GM21825 (cell line): ENCODE results near the gene LILRA2.
A peak's percentile ranks its signal among the peaks of the same experiment; 100 is the strongest.
"Not testable (repeated sequence)": the region's sequence is repeated elsewhere in the genome, so short reads cannot be mapped to it uniquely, and the experiment has no call there.

Experiments used
- ATAC-seq: cut with Tn5 transposase; IDR thresholded peaks from one replicate; pipeline ENCODE4 v1.9.1; 2021; ENCODE audit warnings: mild to moderate bottlenecking, moderate library complexity; ENCODE audit not compliant: unreplicated experiment

LILRA2 gene

GRCh38 chr19:54608205-54608604 lies 34.6 kb downstream of the LILRA2 start:
- ATAC-seq: no peak

GRCh38 chr19:54608792-54609191 lies 35.2 kb downstream of the LILRA2 start:
- no peak for ATAC-seq

- ATAC-seq: no peak
These were observed 35.8 kb downstream of the LILRA2 start for GRCh38 chr19:54609356-54609791.

- ATAC-seq: no peak
These were observed 38.8 kb downstream of the LILRA2 start for GRCh38 chr19:54612428-54612827.

GRCh38 chr19:54614726-54615125 lies 41.1 kb downstream of the LILRA2 start:
- ATAC-seq: no peak

GRCh38 chr19:54616057-54616456 lies 42.5 kb downstream of the LILRA2 start:
- peak; percentile 17 for ATAC-seq

DNA sequence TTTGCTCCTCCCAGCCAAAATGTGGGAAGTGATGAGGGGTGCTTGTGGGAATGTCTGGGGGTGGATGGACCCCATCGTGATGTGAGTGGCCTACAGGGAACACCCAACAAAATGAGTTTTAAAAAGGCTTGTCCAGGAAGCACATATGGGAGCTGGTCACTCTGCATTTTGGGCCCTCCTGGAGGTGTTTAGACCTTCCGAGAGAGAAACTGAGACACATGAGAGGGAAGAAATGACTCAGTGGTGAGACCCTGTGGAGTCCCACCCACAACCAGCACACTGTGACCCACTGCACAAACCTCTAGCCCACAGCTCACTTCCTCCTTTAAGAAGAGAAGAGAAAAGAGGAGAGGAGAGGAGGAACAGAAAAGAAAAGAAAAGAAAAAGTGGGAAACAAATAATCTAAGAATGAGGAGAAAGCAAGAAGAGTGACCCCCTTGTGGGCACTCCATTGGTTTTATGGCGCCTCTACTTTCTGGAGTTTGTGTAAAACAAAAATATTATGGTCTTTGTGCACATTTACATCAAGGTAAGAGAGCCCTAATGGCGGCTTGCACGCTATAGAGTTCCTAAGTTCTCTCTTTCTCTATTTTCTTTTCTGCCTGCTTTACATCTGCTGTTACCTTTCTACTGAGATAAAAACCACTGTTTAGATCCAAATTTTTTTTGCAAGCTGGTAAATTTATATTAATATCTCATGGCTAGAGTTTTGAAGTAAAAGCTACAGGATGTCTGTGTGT lies 43.4 kb downstream of the LILRA2 start:
- peak; percentile 78 for ATAC-seq

DNA sequence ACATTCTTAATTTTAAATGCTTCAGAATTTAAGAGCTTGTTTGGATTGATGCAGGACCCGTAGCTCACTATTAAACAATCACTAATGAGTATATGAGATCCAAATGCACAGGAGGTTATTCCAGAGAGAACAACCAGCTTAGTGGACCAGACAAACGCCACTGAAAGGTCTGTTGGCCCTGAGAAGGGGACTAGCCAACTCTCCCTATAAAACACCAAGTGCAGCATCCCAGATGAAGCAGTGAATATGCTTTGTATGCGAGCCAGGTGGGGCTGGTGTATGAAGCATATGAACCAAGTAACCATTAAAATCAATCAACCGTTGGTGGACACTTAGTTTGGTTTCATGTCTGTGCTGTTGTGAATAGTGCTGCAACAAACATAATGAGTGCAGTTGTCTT lies 46.9 kb downstream of the LILRA2 start:
- no peak for ATAC-seq

GRCh38 chr19:54622431-54622830 lies 48.8 kb downstream of the LILRA2 start:
- ATAC-seq: no peak

GRCh38 chr19:54624234-54624633 lies 50.6 kb downstream of the LILRA2 start:
- not testable (repeated sequence) for ATAC-seq

- ATAC-seq: not testable (repeated sequence)
These were observed 51.5 kb downstream of the LILRA2 start for GRCh38 chr19:54624934-54625730.

GRCh38 chr19:54626757-54627156 lies 53.2 kb downstream of the LILRA2 start:
- no peak for ATAC-seq

DNA sequence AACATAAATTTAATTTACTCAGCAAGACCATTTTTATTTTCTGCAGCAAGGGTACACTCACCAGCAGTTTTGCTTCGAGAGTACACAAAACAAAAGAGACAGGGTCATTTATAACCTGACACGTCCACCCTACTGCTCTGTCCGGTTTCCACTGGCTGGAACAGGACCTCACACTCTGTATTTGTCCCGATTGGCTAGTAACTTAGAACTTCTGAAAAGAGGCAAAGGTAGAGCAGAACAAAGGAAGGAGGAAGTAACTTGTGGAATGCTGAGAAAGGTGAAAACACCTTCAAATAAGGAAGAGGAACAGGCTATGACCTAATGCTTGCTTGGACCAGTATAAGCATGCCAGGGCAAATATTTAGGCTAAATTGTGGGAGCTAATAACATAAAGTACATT lies 54.3 kb downstream of the LILRA2 start:
- not testable (repeated sequence) for ATAC-seq

DNA sequence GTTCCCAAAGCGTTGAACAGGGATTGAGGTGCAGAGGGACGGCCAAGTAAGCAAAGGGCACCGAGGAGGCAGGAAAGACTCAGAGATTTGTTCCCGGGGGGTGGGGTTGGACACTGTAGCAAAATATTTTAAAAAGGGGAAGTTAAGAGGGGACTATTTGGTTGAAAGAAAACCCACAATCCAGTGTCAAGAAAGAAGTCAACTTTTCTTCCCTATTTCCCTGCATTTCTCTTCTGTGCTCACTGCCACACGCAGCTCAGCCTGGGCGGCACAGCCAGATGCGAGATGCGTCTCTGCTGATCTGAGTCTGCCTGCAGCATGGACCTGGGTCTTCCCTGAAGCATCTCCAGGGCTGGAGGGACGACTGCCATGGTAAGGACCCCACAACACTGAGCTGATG lies 56.7 kb downstream of the LILRA2 start, which contains the start of gene LILRB1:
LILRB1 (plus strand) TSS at position 223 of the 400 bp plus-strand sequence. CDS start 590 bp downstream, outside the sequence.
- not testable (repeated sequence) for ATAC-seq

GRCh38 chr19:54630782-54631181 lies 57.2 kb downstream of the LILRA2 start:
- no peak for ATAC-seq

- not testable (repeated sequence) for ATAC-seq
These were observed 58.1 kb downstream of the LILRA2 start for GRCh38 chr19:54631489-54632337.

- not testable (repeated sequence) for ATAC-seq
These were observed 58.9 kb downstream of the LILRA2 start for GRCh38 chr19:54632517-54632916.

DNA sequence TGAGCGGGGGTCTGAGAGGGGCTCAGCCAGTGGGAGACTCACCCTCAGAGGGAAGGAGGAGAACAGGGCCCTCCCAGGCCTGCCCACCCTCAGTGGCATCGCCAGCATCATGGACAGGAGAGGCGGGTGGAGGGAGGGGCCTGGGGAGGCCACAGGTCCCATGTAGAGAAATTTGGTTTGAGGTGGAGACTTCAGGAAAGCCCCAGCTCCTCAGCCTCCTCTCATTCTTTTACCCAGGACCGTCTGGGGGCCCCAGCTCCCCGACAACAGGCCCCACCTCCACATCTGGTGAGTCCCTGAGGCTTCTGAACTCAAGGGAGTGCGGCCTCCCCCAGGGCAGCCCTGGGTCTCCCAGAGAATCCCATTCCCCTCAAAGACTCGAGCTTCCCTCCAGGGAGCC lies 59.8 kb downstream of the LILRA2 start:
- no peak for ATAC-seq

GRCh38 chr19:54636081-54636480 lies 62.5 kb downstream of the LILRA2 start:
- ATAC-seq: not testable (repeated sequence)

GRCh38 chr19:54638683-54639082 lies 65.1 kb downstream of the LILRA2 start:
- ATAC-seq: no peak
